Sigmoid colon (tissue), 7 donors: ENCODE results near the gene LRRC36. TPM values are rescaled to one million over a fixed set of nuclear protein-coding genes. Genes with fewer than 3 reads are reported as not detected.

Source experiments
- DNase-seq: peaks from one replicate; pipeline ENCODE4 v3.0.0-alpha.2; 2019
- H3K27ac ChIP-seq, 4 donors: fragments of 200-600 bp; sonication (generic); one replicate each; pipeline ENCODE4 v1.5.1; 2016 to 2019; ENCODE audit warnings: mild to moderate bottlenecking in 1 of 4
- H3K27me3 ChIP-seq, 3 donors: fragments of 200-600 bp; sonication (generic); one replicate each; pipeline ENCODE4 v1.5.1; 2019; ENCODE audit warnings: mild to moderate bottlenecking in 1 of 3
- H3K36me3 ChIP-seq, 4 donors: fragments of 200-600 bp; sonication (generic); one replicate each; pipeline ENCODE4 v1.5.1; 2016 to 2019
- H3K4me1 ChIP-seq, 4 donors: fragments of 200-600 bp; sonication (generic); one replicate each; pipeline ENCODE4 v1.5.1; 2017 to 2019
- H3K4me3 ChIP-seq, 4 donors: fragments of 200-600 bp; sonication (generic); one replicate each; pipeline ENCODE4 v1.5.1; 2017 to 2019; ENCODE audit warnings: mild to moderate bottlenecking in 2 of 4, moderate library complexity in 1 of 4
- H3K9me3 ChIP-seq, 4 donors: fragments of 200-600 bp in 3 of 4; sonication (generic) in 3 of 4; one replicate each; pipeline versions ENCODE4 v1.5.1 to v1.6.1; 2013 to 2019
- EP300 ChIP-seq, 4 donors: sonication (generic); formaldehyde crosslinking; IDR thresholded peaks; one replicate each; pipeline ENCODE4 v1.6.1; 2017; ENCODE audit warnings: antibody characterized with exemption in 4 of 4
- POLR2A ChIP-seq, 2 donors: fragments of 450-650 bp; IDR thresholded peaks; one replicate each; pipeline ENCODE4 v1.6.1; 2016; ENCODE audit warnings: antibody characterized with exemption in 2 of 2, mild to moderate bottlenecking in 2 of 2, moderate library complexity in 2 of 2
- POLR2AphosphoS5 ChIP-seq, 4 donors: sonication (generic); formaldehyde crosslinking; IDR thresholded peaks; one replicate each; pipeline ENCODE4 v1.6.1; 2017; ENCODE audit warnings: antibody characterized with exemption in 4 of 4
- WGBS, 2 donors: extraction: QIAGEN DNeasy Blood & Tissue Kit; methylation state at CpG; one replicate each; pipeline ENCODE4 v1.1.7; 2013; 5-methylcytosine and 5-hydroxymethylcytosine counted together
- intact Hi-C: fragments of 100-400 bp; cut with DNase I; formaldehyde crosslinking; loops from one replicate; pipeline ENCODE4 v1.15.1; 2023
- polyA plus RNA-seq, 3 donors: library from polyadenylated mRNA; stranded (reverse); fragments of 200-250 nt; gene quantifications; one replicate each; pipeline ENCODE4 v1.2.3, GENCODE V29; 2013
- total RNA-seq, 4 donors: library from RNA; depleted of rRNA; stranded (reverse); fragments of >200 nt; gene quantifications; one replicate each; pipeline ENCODE4 v1.1.0, GENCODE V29; 2016
- TF ChIP-seq, protein P1 (sequence below), 4 experiments: fragments of 450-650 bp in 3 of 4; fragments of 200-600 bp in 1 of 4; IDR thresholded peaks; one replicate each; pipeline ENCODE4 v1.5.1; 2016 to 2019; ENCODE audit warnings: antibody characterized with exemption in 4 of 4, mild to moderate bottlenecking in 3 of 4, moderate library complexity in 2 of 4
- donor health status: healthy with polysubstance abuse.
- donor health status: Bipolar disorder and iron deficiency.
- donor health status: healthy.

Gene LRRC36
- total and polyA plus RNA-seq, 7 donors: 0.55 to 0.74 TPM; not detected in 5

DNA sequence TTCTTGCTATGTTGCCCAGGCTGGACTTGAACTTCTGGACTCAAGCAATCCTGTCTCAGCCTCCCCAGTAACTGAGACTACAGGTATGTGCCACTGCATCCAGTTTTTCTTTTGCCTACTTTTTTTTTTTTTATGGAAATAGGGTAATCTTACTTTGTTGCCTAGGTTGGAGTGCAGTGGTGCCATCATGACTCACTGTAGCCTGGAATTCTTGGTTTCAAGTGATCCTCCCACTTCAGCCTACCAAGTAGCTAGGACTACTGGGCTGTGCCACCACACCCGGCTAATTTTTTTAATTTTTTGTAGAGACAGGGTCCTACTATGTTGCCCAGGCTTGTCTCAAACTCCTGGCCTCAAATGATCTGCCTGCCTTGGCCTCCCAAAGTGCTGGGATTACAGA is 10.0 kb downstream of the LRRC36 start:
- 92 to 95% methylated on average over 1 of the region's 1 CpG for WGBS, 2 donors
- no peak for DNase-seq
- H3K36me3 ChIP-seq: no peaks in the 10 kb centered on the region
- intact Hi-C loops: no loop called here
- no peaks in the 10 kb centered on the region for H3K9me3 ChIP-seq
- H3K4me3 ChIP-seq: no peak overlapping the region
- H3K4me1 ChIP-seq: no peaks in the 10 kb centered on the region
- H3K27me3 ChIP-seq: no peaks in the 10 kb centered on the region
- TF ChIP-seq POLR2A (IDR thresholded peaks at IDR 0.05) (no peak), EP300 (IDR thresholded peaks at IDR 0.05) (no peak), POLR2AphosphoS5 (IDR thresholded peaks at IDR 0.05) (no peak)
- TF ChIP-seq, protein P1, sequence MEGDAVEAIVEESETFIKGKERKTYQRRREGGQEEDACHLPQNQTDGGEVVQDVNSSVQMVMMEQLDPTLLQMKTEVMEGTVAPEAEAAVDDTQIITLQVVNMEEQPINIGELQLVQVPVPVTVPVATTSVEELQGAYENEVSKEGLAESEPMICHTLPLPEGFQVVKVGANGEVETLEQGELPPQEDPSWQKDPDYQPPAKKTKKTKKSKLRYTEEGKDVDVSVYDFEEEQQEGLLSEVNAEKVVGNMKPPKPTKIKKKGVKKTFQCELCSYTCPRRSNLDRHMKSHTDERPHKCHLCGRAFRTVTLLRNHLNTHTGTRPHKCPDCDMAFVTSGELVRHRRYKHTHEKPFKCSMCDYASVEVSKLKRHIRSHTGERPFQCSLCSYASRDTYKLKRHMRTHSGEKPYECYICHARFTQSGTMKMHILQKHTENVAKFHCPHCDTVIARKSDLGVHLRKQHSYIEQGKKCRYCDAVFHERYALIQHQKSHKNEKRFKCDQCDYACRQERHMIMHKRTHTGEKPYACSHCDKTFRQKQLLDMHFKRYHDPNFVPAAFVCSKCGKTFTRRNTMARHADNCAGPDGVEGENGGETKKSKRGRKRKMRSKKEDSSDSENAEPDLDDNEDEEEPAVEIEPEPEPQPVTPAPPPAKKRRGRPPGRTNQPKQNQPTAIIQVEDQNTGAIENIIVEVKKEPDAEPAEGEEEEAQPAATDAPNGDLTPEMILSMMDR (IDR thresholded peaks at IDR 0.05): no peak
- H3K27ac ChIP-seq: no peak overlapping the region

DNA sequence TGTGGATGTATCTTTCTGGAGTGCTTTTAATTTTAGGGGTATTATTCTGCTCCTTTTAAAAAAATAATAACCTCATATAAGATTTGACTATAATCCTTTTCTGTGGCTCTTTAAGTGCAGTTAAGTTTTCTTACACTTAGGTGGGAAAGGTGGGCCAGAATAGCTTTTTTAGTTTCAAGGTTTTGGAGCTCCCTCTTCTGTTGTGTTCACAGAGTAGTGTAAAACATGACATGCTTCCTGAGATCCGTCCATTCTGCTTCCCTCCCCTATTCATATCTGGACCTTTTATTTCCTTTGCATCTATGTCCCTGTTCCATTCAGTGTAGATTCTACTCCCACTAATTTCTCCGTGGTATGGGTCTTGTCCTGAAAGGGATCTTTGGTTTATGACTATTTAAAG is 12.8 kb downstream of the LRRC36 start:
- no peaks in the 10 kb centered on the region for H3K9me3 ChIP-seq
- no peaks in the 10 kb centered on the region for H3K27me3 ChIP-seq
- WGBS, 2 donors: 53 to 56% methylated on average over 2 of the region's 2 CpGs
- no peak overlapping the region for H3K27ac ChIP-seq
- no peak for DNase-seq
- no peak overlapping the region for H3K4me3 ChIP-seq
- H3K4me1 ChIP-seq: no peaks in the 10 kb centered on the region
- intact Hi-C loops: no loop called here
- no peaks in the 10 kb centered on the region for H3K36me3 ChIP-seq
- TF ChIP-seq POLR2A (IDR thresholded peaks at IDR 0.05): no peak
- TF ChIP-seq EP300 (IDR thresholded peaks at IDR 0.05): no peak
- TF ChIP-seq POLR2AphosphoS5 (IDR thresholded peaks at IDR 0.05): no peak
- TF ChIP-seq, protein P1 (IDR thresholded peaks at IDR 0.05): no peak

DNA sequence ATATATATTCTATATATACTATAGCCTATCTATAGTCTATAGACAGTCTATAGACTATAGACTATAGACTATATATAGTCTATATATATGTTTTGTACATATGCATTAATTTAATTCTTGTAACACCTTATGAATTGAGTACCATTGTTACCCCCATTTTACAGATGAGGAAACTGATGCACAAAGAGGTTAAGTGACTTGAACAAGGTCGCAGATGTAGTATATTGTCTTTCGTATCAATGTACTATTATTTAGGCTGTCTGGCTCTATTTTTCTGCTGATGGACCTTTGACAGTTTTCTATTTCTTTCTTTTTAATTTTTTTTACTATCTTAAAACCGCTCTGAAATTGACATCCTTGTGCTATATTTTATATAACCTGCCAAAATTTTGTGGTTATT is 14.6 kb downstream of the LRRC36 start:
- Histone ChIP-seq H3K4me1 (no peaks in the 10 kb centered on the region), H3K36me3 (no peaks in the 10 kb centered on the region), H3K9me3 (no peaks in the 10 kb centered on the region), H3K27me3 (no peaks in the 10 kb centered on the region), H3K4me3 (no peak overlapping the region), H3K27ac (no peak overlapping the region)
- 92 to 95% methylated on average over 3 of the region's 3 CpGs for WGBS, 2 donors
- no peak for DNase-seq
- intact Hi-C loops: no loop called here
- TF ChIP-seq EP300 (IDR thresholded peaks at IDR 0.05) (no peak), POLR2AphosphoS5 (IDR thresholded peaks at IDR 0.05) (no peak)

DNA sequence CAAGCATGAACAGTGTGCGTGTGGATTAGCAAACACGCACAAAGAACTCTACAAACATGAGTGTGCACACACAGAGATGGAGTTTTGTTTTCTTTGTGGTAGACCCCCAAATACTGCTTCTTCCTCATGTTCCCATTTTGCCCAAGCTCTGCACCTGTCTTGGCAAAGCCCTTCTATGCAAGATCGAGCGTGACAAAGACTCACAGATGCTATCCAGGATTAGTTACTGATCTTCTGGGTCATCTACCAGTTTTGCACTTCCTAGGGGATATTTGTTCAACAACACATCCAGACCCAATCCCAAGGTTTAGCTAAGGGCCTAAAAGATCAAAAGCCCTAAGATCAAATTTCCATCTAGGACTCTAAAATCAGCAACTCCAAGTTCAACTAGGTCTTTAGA is 16.0 kb downstream of the LRRC36 start:
- Histone ChIP-seq H3K36me3 (no peaks in the 10 kb centered on the region), H3K27me3 (no peaks in the 10 kb centered on the region), H3K4me1 (no peaks in the 10 kb centered on the region), H3K4me3 (no peak overlapping the region), H3K9me3 (no peaks in the 10 kb centered on the region), H3K27ac (no peak overlapping the region)
- no peak for DNase-seq
- TF ChIP-seq, protein P1 (IDR thresholded peaks at IDR 0.05): no peak
- TF ChIP-seq POLR2AphosphoS5 (IDR thresholded peaks at IDR 0.05): no peak
- TF ChIP-seq POLR2A (IDR thresholded peaks at IDR 0.05): no peak
- TF ChIP-seq EP300 (IDR thresholded peaks at IDR 0.05): no peak
- 92 to 94% methylated on average over 4 of the region's 4 CpGs for WGBS, 2 donors
- intact Hi-C loops: no loop called here

DNA sequence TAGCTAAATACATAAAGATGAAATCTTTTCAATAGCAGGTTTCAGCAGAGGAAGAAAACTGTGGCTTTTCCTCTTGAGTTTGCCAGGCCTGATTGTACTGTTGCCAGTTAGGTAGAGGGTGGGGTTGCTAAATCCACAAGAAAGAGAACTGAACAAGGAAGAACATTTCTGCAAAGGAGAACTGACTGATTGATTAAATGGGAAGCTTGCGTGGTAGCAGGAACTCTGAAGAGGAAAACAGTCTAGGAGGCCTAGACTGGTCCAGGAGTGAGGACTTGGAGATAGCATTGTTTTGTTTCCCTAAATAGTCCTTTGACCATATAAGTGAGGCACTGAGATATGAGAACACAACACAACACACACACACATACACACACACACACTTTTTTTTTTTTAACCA is 18.8 kb downstream of the LRRC36 start:
- H3K9me3 ChIP-seq: no peaks in the 10 kb centered on the region
- intact Hi-C loops: no loop called here
- WGBS, 2 donors: 13 to 70% methylated on average over 1 of the region's 1 CpG
- no peak for TF ChIP-seq POLR2A (IDR thresholded peaks at IDR 0.05)
- no peak for TF ChIP-seq POLR2AphosphoS5 (IDR thresholded peaks at IDR 0.05)
- no peak for TF ChIP-seq EP300 (IDR thresholded peaks at IDR 0.05)
- TF ChIP-seq, protein P1 (IDR thresholded peaks at IDR 0.05): no peak
- H3K36me3 ChIP-seq: no peaks in the 10 kb centered on the region
- H3K27ac ChIP-seq: no peak overlapping the region
- no peaks in the 10 kb centered on the region for H3K27me3 ChIP-seq
- DNase-seq: no peak
- no peaks in the 10 kb centered on the region for H3K4me1 ChIP-seq
- H3K4me3 ChIP-seq: no peak overlapping the region
